NAMALWA (cell line): ENCODE measurements around the gene AKIRIN1.
"Not testable (repeated sequence)": the region's sequence is repeated elsewhere in the genome, so short reads cannot be mapped to it uniquely, and the experiment has no call there.

ENCODE experiments used
- DNase-seq: peaks from one replicate; pipeline ENCODE4 v3.0.0-alpha.2; 2015; ENCODE audit warnings: low spot score

AKIRIN1 gene, protein sequence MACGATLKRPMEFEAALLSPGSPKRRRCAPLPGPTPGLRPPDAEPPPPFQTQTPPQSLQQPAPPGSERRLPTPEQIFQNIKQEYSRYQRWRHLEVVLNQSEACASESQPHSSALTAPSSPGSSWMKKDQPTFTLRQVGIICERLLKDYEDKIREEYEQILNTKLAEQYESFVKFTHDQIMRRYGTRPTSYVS

DNA sequence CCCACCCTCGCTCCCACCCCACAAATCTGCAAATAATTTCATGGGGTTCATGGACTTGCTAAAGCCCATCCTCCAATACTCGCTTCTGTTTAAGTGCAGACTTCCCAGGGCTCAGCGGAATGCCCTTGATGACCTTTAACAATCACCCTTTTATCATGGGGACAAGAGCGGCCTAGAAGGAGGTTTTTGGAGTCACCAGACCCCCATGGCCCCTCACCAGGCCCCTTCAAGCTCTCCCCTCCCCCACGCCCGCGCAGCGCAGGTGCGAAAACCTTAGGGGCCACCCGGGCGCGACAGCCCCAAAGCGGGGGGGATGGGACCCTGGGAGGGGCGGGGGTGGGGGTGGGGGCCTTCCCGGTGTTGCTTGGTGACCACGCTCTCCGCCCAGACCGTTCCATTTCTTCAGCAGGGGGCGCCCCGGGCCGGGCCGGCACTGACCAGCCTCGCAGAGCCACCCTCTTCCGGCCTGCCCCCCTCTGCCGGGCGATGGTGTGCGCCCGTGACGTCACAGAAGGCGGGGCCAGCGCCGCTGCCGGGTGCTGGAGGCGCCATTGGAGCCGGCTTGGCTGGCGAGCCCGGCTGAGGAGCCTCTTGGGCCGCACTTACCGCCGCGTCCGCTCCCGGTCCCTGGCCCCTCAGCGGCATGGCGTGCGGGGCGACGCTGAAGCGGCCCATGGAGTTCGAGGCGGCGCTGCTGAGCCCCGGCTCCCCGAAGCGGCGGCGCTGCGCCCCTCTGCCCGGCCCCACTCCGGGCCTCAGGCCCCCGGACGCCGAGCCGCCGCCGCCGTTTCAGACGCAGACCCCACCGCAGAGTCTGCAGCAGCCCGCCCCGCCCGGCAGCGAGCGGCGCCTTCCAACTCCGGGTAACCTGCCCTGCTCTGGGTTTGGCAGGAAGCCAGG, at the start of gene AKIRIN1:
Gene AKIRIN1 (plus strand): TSS at position 539 of the 900 bp plus-strand sequence. CDS start 105 bp downstream, at position 644.
- peak; percentile 95 for DNase-seq

DNA sequence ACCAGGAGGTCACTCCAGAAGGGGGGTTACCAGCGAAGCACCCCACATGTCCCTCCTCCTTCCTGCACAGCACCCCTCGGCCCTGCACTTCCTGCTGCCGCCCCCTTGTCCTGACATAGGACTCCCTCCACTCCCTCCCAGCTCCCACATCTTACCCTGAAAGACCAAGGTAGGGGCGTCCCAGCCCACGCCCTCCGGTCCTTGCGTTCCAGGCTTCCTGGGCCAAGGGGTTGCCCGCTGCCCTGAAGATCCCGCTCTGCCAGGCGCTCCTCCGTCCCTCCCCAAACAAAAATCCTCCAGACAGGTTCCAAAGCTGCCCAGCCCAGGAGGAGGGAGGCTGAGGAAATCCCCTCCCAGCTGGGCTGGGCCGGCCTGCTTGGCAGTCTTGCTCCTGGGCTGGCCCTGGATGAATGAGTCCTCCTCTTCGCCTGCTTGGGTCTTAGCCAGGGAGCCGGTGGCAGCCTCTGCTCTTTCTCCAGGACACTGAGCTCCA, 49.5 kb upstream of the AKIRIN1 start, which contains the start of gene RHBDL2:
Gene RHBDL2 (minus strand): TSS at position 304 of the 493 bp plus-strand sequence. CDS start 22,618 bp downstream, outside the sequence.
- DNase-seq, result no peak

DNA sequence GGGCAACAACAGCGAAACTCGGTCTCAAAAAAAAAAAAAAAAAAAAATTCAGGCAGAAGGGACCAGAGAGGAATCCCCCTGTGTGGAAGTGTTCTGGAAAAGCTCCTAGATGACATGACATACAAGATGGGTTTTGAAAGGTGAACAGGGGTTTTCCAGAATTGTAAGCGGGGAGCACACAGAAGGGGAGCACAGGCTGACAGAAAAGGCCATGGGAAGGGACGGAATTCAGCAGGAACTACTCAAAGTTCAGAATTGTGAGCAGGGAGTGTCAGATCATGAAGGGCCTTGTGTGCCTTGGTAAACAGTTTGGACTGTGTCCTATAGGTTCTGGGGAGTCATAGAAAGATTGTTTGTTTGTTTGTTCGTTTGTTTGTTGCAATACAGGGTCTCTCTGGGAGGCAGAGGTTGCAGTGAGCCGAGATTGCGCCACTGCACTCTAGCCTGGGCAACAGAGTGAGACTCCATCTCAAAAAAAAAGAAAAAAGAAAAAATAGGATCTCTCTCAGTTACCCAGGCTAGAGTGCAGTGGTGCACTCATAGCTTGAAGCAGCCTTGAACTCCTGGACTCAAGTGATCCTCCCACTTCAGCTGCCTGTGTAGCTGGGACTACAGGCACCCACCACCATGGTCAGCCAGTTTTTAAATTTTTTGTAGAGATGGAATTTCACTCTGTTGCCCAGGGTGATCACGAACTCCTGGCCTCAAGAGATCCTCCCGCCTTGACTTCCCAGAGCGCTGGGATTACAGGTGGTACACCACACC, 48.2 kb upstream of the AKIRIN1 start:
- no peak for DNase-seq

DNA sequence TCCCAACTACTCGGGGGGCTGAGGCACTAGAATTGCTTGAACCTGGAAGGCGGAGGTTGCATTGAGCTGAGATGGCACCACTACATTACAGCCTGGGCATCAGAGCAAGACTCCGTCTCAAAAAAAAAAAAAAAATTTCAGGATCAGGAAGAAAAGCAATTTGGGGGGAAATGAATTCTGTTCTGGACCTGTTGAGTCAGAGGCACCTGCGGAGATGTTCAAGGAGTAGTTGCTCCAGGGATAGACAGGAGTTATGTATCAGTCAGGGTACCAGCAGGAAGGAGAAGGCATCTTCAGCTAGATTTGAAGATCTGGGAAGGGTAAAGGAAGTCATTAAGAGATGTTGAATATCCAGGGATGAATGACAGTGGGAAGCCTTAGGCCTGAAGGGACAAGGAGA, 46.5 kb upstream of the AKIRIN1 start:
- DNase-seq, result no peak

DNA sequence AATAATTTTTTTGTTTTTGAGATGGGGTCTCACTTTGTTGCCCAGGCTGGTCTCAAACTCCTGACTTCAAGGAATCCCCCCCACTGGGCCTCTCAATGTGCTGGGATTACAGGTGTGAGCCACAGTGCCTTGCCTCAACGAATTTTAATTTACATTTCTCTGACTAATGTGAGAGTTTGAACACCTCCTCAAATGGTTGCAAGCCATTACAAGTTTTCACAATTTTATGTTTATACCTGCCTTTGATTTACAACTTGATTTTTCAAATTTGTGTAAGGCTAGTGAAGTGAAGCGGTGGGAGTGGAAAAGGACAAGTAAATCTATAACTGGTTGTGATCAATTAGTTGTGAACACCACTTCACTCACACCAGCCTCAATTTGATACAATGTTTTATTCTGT, 40.5 kb upstream of the AKIRIN1 start:
- DNase-seq, result no peak

DNA sequence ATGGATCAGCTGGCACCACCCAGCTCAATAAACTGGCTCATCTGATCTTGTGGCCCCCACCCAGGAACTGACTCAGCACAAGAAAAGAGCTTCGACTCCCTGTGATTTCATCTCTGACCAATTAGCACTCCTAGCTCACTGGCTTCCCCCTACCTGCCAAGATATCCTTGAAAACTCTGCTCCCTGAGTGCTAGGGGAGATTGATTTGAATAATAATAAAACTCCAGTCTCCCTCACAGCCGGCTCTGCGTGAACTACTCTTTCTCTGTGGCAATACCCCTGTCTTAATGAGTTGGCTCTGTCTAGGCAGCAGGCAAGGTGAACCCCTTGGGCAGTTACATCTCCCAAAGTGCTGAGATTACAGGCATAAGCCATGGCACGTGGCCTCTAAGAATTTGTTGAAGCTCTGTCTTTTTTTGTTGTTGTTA, 37.6 kb upstream of the AKIRIN1 start:
- DNase-seq, result no peak

DNA sequence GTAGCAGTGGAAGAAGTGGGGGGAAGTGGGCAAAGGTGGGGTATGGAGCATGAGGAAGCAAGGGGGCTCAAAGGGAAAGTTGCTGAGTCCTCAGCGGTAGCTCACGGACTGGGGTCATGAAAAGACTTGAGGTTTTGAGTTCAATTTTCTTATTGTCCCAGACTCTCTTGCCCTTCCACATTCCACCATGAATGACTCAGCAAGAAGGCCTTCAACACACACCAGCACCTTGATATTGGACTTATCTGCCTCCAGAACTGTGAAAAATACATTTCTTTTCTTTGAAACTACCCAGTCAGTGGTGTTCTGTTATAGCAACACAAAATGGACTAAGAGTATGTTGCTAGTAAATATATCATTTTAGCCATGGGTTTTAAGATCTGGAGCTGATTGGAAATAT, 32.1 kb upstream of the AKIRIN1 start:
- DNase-seq, result no peak

- DNase-seq, result no peak
These were observed 29.0 kb upstream of the AKIRIN1 start for GRCh38 chr1:38962113-38962512.

- no peak for DNase-seq
These were observed 28.5 kb upstream of the AKIRIN1 start for GRCh38 chr1:38962560-38962959.

- peak; percentile 41 for DNase-seq
These were observed 26.9 kb upstream of the AKIRIN1 start for GRCh38 chr1:38964140-38964548.

- not testable (repeated sequence) for DNase-seq
These were observed 17.9 kb upstream of the AKIRIN1 start for GRCh38 chr1:38973145-38973544.

DNA sequence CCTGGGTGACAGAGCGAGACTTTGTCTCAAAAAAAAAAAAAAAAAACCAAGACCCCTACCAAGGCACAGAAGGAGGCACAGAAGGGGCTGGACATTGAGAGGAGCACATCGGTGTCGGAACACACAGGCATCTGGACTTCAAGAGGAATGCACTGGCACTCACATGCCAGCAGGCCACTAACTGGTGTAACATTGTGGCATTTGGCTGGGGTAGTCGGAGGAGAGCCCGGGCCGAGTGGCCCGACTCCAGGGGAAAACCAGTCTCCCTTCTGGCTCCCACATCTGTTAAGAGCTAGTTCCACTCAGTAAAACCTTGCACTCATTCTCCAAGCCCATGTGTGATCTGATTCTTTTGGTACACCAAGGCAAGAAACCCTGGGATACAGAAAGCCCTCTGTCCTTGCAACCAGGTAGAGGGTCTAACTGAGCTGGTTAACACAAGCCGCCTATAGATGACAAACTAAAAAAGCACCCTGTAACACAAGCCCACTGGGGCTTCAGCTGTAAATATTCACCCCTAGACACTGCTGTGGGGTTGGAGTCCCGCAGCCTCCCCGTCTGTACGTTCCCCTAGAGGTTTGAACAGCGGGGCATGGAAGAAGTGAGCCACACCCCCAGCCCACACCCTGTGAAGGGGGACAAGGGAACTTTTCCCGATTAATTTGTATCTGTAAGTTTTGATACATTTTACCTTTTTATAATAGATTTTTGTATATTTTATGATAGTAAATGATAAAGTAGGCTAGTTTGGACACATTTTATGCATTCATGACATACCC, 17.2 kb upstream of the AKIRIN1 start:
- no peak for DNase-seq

GRCh38 chr1:38977399-38978244, 13.5 kb upstream of the AKIRIN1 start:
- peak; percentile 45 for DNase-seq

GRCh38 chr1:38978245-38978542, 12.9 kb upstream of the AKIRIN1 start:
- peak; percentile 15 for DNase-seq

- DNase-seq, result not testable (repeated sequence)
These were observed 11.7 kb upstream of the AKIRIN1 start for GRCh38 chr1:38979380-38979779.

DNA sequence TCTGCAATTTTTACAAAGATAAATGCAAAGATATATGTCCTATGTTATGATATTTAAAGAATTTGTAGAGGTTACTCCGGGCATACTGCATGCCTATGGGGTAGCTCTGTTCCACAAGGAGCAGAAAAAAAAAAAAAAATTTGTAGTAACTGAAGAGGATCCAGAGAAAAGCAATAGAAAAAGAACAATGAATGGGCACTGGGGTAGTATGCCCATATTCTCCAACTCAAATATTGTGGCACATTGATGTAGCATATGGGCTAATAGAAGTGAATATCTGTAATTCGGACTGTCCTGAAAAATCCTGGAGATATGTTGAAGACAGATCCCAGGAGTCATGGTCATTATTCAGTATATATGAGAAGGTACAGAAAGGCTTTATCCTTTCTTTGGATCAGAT, 1.1 kb upstream of the AKIRIN1 start:
- DNase-seq, result no peak

GRCh38 chr1:38990386-38990737, 714 bp upstream of the AKIRIN1 start:
- DNase-seq, result no peak

DNA sequence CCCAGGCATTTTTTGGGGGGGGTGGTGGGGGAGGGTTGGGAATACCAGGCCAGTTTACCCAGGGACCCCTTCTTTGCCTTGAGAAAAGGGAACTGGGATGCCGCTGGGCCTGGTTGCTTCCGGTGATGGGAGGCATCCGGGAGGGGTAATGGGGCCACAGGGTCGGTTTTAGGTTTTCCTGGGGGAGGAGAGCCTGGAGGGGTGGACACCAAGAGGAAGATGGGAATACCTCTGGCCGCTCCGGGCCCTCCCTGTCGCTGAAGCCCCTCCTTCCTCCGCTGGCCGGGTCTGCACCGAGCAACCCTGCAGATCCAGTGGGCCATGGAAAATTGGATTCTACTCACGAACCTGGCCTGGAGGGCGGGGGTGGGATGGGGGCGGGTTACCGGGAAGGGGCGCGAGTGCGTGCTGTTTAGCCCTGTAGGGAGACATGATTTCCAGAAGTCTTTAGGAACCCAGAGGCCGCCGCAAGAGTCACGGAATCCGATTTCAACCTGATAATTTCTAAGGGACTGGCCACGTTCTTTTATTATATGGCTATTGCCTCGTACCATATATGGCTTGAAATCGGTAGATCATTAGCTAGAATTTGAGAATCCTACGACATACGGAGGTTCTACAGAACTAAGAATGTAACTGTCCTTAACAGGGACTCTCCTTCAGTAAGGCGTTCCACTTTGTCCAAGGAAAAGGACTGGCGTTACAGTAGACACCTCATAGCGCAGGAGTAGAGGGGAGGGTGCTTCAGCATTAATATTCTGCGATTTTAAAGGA, 749 bp downstream of the AKIRIN1 start:
- DNase-seq, result no peak

- peak; percentile 60 for DNase-seq
These were observed 1.5 kb downstream of the AKIRIN1 start for GRCh38 chr1:38992412-38993111.
